Small intestine (tissue), 7 donors: ENCODE measurements around the gene PURA. TPM values are rescaled to one million over a fixed set of nuclear protein-coding genes. Genes with fewer than 3 reads are reported as not detected.

Experiments
- DNase-seq, 2 donors: peaks; one replicate each; pipeline versions ENCODE4 v3.0.0 to v3.0.0-alpha.2; 2013
- FAIRE-seq: peaks from 2 replicates; lab custom pipeline; 2012; peaks lifted over from hg19 to GRCh38; lab: Jason Lieb, UNC
- H3K27ac ChIP-seq, 3 donors: one replicate each; pipeline ENCODE4 v1.5.1; 2013; ENCODE audit warnings: low read length in 2 of 3, mild to moderate bottlenecking in 2 of 3, control low read depth in 1 of 3, inconsistent platforms in 1 of 3, low read depth in 1 of 3, moderate library complexity in 1 of 3
- H3K27me3 ChIP-seq, 3 donors: one replicate each; pipeline ENCODE4 v1.6.1; 2013; ENCODE audit warnings: low read length in 3 of 3, inconsistent platforms in 1 of 3; ENCODE audit not compliant: control insufficient read depth in 3 of 3, insufficient read depth in 3 of 3
- H3K36me3 ChIP-seq, 3 donors: one replicate each; pipeline ENCODE4 v1.6.1; 2013; ENCODE audit warnings: low read length in 3 of 3, inconsistent platforms in 1 of 3, low read depth in 1 of 3, mild to moderate bottlenecking in 1 of 3, moderate library complexity in 1 of 3; ENCODE audit not compliant: control insufficient read depth in 3 of 3, insufficient read depth in 2 of 3
- H3K4me1 ChIP-seq, 3 donors: one replicate each; pipeline ENCODE4 v1.6.1; 2013; ENCODE audit warnings: low read length in 2 of 3, inconsistent platforms in 1 of 3, low read depth in 1 of 3, mild to moderate bottlenecking in 1 of 3, moderate library complexity in 1 of 3; ENCODE audit not compliant: control insufficient read depth in 3 of 3, insufficient read depth in 2 of 3
- H3K4me3 ChIP-seq, 3 donors: one replicate each; pipeline ENCODE4 v1.5.1; 2013; ENCODE audit warnings: low read length in 3 of 3, control low read depth in 1 of 3, inconsistent platforms in 1 of 3, low read depth in 1 of 3, mild to moderate bottlenecking in 1 of 3, moderate library complexity in 1 of 3
- H3K9me3 ChIP-seq, 2 donors: one replicate each; pipeline ENCODE4 v1.6.1; 2013; ENCODE audit warnings: low read depth in 1 of 2, low read length in 1 of 2; ENCODE audit not compliant: control insufficient read depth in 2 of 2, insufficient read depth in 1 of 2
- WGBS, 3 donors: extraction: QIAGEN DNeasy Blood & Tissue Kit; methylation state at CpG; one replicate each; pipeline ENCODE4 v1.1.7; 2013; 5-methylcytosine and 5-hydroxymethylcytosine counted together
- polyA plus RNA-seq, 4 donors: library from polyadenylated mRNA; stranded (reverse) in 3 of 4; unstranded in 1 of 4; fragments of 200-250 nt in 3 of 4; fragments of 120-200 nt in 1 of 4; gene quantifications; one replicate each; pipeline versions ENCODE4 v1.2.1 to v1.2.3, GENCODE V29; 2013
- donor health status: healthy with polysubstance abuse.
- donor health status: control.
- donor health status: control.
- donor health status: Bipolar disorder and iron deficiency.
- donor health status: healthy.

PURA gene
- polyA plus RNA-seq, 4 donors: 4.8 to 15.8 (median 8.3) TPM

- FAIRE-seq: no peak
These were observed 48.9 kb downstream of the PURA start for GRCh38 chr5:140162781-140163180.

DNA sequence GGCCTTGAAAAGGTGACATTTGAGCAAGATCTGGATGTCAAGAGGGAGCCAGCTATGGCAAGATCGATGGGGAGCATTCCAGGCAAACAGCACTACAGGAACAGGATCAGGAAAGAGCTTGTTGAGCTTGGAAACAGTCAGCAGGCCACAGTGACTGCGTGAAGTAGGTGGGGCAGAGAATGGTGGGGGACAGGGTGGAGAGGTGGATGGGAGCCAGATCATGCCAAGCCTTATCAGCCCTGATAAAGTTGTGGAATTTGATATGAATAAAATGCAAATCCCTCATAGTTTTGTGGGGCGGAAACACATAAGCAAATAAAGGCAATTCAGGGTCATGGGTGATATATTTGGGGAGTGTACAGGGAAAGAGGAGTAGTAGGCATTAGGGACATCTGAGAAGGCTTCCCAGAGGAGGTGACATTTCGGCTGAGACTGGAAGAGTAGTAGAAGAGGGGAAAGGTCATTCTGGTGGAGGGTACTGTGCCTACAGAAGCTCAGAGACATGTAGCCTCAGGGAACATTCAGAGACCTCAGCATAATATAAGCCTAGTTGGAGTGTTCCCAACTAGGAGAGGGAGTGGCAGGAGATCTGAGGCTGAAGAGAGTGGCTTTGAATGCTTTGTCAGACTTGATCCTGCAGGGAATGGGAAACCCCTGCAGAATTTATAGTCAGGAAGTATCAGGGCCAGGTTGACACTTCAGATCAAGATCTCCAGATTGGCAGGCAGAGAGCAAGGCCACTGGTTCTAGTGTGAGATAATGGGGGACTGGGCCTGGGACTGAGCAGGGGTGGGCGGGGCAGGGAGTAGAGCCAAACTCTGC, 51.4 kb downstream of the PURA start:
- H3K4me3 ChIP-seq: no peak overlapping the region
- no peaks in the 10 kb centered on the region for H3K27me3 ChIP-seq
- H3K9me3 ChIP-seq: no peaks in the 10 kb centered on the region
- WGBS, 3 donors: 13 to 56% (median 27%) methylated on average over 5 of the region's 5 CpGs
- FAIRE-seq: no peak
- peaks cover 2 to 6% (median 3%) of the 10 kb centered on the region in 3 donors for H3K4me1 ChIP-seq
- H3K27ac ChIP-seq: peak overlapping the region; percentile 45 to 89 (median 79)
- no peaks in the 10 kb centered on the region for H3K36me3 ChIP-seq
- DNase-seq: peak; percentile 63 to 96

More at GRCh38 chr5:140162781-140163180, 48.9 kb downstream of the PURA start:
- Histone ChIP-seq H3K27ac (no peak overlapping the region), H3K36me3 (no peaks in the 10 kb centered on the region), H3K4me3 (no peak overlapping the region), H3K9me3 (no peaks in the 10 kb centered on the region), H3K4me1 (peaks cover 2 to 6% (median 3%) of the 10 kb centered on the region in 3 donors), H3K27me3 (no peaks in the 10 kb centered on the region)
- no peak for DNase-seq
- 75 to 79% (median 76%) methylated on average over 5 of the region's 5 CpGs for WGBS, 3 donors

GRCh38 chr5:140165923-140166270, 52.0 kb downstream of the PURA start:
- no peak overlapping the region for H3K4me3 ChIP-seq
- H3K27me3 ChIP-seq: no peaks in the 10 kb centered on the region
- DNase-seq (no peak), FAIRE-seq (no peak)
- 20 to 47% (median 32%) methylated on average over 4 of the region's 4 CpGs for WGBS, 3 donors
- H3K9me3 ChIP-seq: no peaks in the 10 kb centered on the region
- H3K36me3 ChIP-seq: no peaks in the 10 kb centered on the region
- peak overlapping the region in 2 of 3 donors; percentile 79 to 89 for H3K27ac ChIP-seq
- peaks cover 2 to 6% (median 3%) of the 10 kb centered on the region in 3 donors for H3K4me1 ChIP-seq

- H3K4me1 ChIP-seq: peaks cover 2 to 6% (median 3%) of the 10 kb centered on the region in 3 donors
- DNase-seq (no peak), FAIRE-seq (no peak)
These were observed 53.0 kb downstream of the PURA start for GRCh38 chr5:140166911-140167310.

DNA sequence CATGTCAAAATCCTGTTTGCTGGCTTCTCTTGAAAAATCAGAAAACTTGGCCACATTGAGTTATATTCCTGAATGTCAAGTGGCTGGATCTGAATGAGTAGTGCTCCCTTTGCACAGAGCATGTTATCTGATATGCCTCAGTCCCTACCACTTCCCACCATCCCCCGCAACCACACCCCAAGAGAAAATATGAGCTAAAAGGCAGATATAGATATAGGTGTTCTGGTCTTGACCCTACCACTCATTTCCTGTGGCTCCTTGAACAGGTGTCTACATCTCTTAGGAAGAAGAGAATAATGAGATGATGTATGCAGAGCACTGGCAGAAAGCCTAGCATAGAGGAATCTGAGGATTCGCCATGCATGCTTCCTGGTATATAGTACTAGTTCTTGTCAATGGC, 54.5 kb downstream of the PURA start:
- no peak overlapping the region for H3K27ac ChIP-seq
- no peak for DNase-seq
- H3K27me3 ChIP-seq: no peaks in the 10 kb centered on the region
- no peak overlapping the region for H3K4me3 ChIP-seq
- 88 to 95% (median 94%) methylated on average over 2 of the region's 2 CpGs for WGBS, 3 donors
- H3K36me3 ChIP-seq: no peaks in the 10 kb centered on the region
- H3K9me3 ChIP-seq: no peaks in the 10 kb centered on the region
- FAIRE-seq: no peak
- H3K4me1 ChIP-seq: peaks cover 2 to 6% (median 3%) of the 10 kb centered on the region in 3 donors

More at GRCh38 chr5:140166911-140167310, 53.0 kb downstream of the PURA start:
- Histone ChIP-seq H3K27ac (no peak overlapping the region), H3K27me3 (no peaks in the 10 kb centered on the region), H3K9me3 (no peaks in the 10 kb centered on the region), H3K36me3 (no peaks in the 10 kb centered on the region), H3K4me3 (no peak overlapping the region)

DNA sequence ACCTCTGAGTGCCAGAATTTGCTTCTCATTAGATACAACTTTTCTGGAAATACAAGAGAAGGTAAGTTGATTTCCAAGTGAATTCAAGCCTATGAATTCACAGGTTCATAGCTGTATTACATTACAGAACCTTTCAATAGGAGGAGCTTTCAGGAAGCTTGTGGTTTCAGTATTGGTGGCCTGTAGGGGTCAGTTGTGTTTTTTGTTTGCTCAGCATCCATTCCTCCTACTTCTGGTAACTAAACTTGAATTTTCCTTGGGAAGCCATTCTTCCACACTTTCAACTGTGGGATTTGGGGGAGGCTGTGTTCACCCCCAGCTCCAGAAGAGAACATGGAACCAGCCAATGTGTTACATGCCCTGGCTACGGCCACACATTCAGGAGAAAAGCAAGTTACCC, 55.5 kb downstream of the PURA start:
- FAIRE-seq (no peak), DNase-seq (peak in 1 of 2 donors; percentile 26)
- Histone ChIP-seq H3K36me3 (no peaks in the 10 kb centered on the region), H3K27ac (no peak overlapping the region), H3K4me1 (peaks cover 0 to 9% (median 2%) of the 10 kb centered on the region in 3 donors), H3K27me3 (no peaks in the 10 kb centered on the region), H3K9me3 (no peaks in the 10 kb centered on the region), H3K4me3 (no peak overlapping the region)
- 81 to 90% (median 87%) methylated on average over 1 of the region's 1 CpG for WGBS, 3 donors

DNA sequence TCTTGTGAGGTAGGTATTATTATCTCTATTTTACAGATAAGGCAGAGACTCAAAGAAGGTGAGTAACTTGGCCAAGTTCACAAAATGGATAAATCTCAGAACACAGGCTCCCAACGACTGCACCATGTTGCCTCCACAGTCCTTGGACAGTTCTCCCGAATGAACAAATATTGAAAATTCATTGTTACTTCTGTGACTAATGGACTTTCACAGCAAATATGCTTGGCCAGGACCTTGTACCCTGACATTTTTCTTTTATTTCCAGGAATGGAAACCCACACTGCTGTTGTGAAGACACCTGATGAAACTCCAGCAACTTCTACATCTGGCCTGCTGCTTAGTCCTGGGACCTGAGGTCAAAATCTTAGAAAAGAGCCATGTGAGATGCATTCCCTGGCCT, 58.6 kb downstream of the PURA start:
- no peak overlapping the region for H3K27ac ChIP-seq
- no peak for FAIRE-seq

DNA sequence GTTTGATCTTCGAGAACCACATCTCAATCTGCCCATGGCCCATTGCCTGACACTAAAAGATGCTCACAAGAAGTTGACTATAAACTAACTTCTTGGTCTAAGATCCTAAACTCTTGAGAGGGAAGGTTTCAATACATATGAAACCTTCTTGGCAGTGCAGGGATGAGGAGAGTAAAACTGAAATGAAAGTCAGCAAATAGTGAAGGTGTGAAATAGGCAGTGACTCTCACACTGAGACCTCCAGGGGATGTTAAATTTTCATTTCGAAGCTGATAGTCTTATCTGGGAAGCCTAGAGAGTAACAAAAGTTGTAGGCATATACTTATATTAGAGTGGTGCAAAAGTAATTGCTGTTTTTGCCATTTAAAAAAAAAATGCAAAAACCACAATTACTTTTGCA, 60.1 kb downstream of the PURA start:
- FAIRE-seq (no peak), DNase-seq (no peak)
- peak overlapping the region in 1 of 3 donors; percentile 100 for H3K27ac ChIP-seq
- peaks cover 0 to 25% (median 0%) of the 10 kb centered on the region in 3 donors for H3K4me1 ChIP-seq
- WGBS, 3 donors: 91 to 96% (median 91%) methylated on average over 2 of the region's 2 CpGs
- no peaks in the 10 kb centered on the region for H3K27me3 ChIP-seq
- H3K36me3 ChIP-seq: peaks cover 0 to under 1% (median 0%) of the 10 kb centered on the region in 3 donors
- H3K9me3 ChIP-seq: no peaks in the 10 kb centered on the region
- no peak overlapping the region for H3K4me3 ChIP-seq

More for the DNA sequence above, 58.6 kb downstream of the PURA start:
- no peak for DNase-seq
- H3K9me3 ChIP-seq: no peaks in the 10 kb centered on the region
- H3K4me1 ChIP-seq: peaks cover 0 to 18% (median 0%) of the 10 kb centered on the region in 3 donors
- 61 to 82% (median 76%) methylated on average over 2 of the region's 2 CpGs for WGBS, 3 donors
- H3K27me3 ChIP-seq: no peaks in the 10 kb centered on the region
- no peak overlapping the region for H3K4me3 ChIP-seq
- H3K36me3 ChIP-seq: no peaks in the 10 kb centered on the region
